ENCODE data around the gene PTCSC3.

Gene PTCSC3

GRCh38 chr14:36208690-36209278 lies 32.3 kb upstream of the PTCSC3 start:
- no peak for TF ChIP-seq CTCF (IDR thresholded peaks at IDR 0.05; ENCODE audit: insufficient read depth, low read depth, low read length, missing control alignments)
- no peak overlapping the region for H3K4me3 ChIP-seq (ENCODE audit: low read depth, low read length)
- DNase-seq (ENCODE audit: low read depth) = no peak

DNA sequence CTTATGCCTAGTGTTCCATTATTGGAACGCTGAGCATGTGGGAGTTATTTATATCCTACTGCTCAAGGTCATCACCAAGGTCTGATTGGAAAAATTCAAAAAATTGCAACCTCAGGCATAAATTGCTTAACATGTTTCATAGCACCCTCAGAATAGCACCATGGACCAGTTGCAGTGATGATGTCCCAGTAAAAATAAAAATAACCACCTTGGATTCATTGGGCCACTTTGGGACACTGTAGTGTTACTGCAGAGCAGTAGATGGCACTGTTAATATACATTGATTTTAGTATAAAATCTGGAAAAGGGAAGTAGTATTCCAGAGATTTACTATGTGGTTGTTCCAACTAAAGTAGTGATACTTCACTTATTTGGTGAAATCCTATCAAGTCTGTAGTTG lies 31.0 kb upstream of the PTCSC3 start:
- DNase-seq (ENCODE audit: low read depth) = no peak
- H3K4me3 ChIP-seq (ENCODE audit: low read depth, low read length) = no peak overlapping the region
- TF ChIP-seq CTCF (IDR thresholded peaks at IDR 0.05; ENCODE audit: insufficient read depth, low read depth, low read length, missing control alignments) = no peak

DNA sequence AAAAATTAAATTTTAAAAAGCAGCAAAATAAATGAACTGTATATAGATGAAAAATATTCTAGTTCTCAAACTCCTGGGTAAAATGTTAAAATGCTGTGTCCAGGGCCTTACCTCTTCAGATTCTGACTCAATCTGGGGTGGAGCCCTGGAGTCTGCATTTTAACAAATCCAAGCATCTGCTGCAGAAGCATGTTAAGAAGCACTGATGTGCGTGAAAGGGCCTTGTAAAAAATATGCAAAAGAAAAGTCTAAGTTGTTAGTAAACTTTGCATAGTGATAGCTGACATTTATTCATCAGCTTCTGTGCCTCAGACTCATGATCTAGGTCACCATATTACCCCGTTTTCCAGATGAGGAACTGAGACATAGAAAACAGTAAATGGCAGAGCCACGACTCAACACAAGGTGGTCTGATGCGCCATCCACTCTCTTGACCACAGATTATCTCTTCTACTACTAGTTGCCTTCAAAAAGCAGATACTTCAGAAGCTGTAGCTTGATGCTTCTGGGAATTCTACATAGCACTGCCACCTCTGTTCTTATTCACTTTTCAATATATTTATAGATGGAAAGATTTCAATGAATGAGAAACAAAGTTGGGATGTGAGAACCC lies 28.0 kb upstream of the PTCSC3 start:
- DNase-seq (ENCODE audit: low read depth) = peak; percentile 1
- TF ChIP-seq CTCF (IDR thresholded peaks at IDR 0.05; ENCODE audit: insufficient read depth, low read depth, low read length, missing control alignments) = no peak
- no peak overlapping the region for H3K4me3 ChIP-seq (ENCODE audit: low read depth, low read length)

GRCh38 chr14:36198378-36198777 lies 21.9 kb upstream of the PTCSC3 start:
- H3K4me3 ChIP-seq (ENCODE audit: low read depth, low read length) = no peak overlapping the region
- TF ChIP-seq CTCF (IDR thresholded peaks at IDR 0.05; ENCODE audit: insufficient read depth, low read depth, low read length, missing control alignments) = no peak
- no peak for DNase-seq (ENCODE audit: low read depth)

DNA sequence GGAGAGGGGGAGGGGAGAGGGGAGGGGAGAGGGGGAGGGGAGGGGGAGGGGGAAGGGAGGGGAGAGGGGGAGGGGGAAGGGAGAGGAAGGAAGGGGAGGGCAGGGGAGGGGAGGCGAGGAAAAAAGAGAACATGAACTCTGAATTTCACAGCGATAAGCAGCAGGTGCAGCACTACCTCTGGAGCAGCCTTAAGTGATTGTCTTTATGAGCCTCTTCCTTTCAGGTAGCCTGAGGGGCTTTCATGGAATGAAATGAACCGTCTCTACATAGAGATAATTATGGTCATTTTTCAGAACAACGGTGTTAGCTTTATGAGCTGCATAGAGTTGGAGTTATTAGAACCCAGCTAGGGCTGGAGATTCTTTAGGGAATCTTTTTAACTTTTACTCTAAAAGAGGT lies 18.1 kb upstream of the PTCSC3 start:
- no peak for TF ChIP-seq CTCF (IDR thresholded peaks at IDR 0.05; ENCODE audit: insufficient read depth, low read depth, low read length, missing control alignments)
- no peak for DNase-seq (ENCODE audit: low read depth)
- H3K4me3 ChIP-seq (ENCODE audit: low read depth, low read length) = no peak overlapping the region

DNA sequence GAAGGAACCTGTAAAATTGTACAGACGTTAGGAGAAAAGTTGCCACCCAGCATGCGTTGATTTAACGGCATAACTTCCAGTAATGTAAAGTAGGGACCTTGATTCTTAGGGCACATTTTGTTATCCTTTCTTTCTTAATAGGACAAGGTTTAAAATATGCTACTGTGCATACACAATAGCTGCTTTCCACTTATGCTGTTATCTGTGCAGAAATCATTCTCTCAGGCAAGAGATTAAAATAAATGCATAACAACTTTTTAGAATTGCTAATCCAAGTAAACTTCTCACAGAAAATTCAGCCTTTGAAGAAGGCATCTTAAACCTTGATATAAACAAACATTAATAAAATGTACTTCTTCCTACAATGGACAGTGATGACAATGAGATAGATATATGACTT lies 16.0 kb upstream of the PTCSC3 start:
- no peak overlapping the region for H3K4me3 ChIP-seq (ENCODE audit: low read depth, low read length)
- no peak for TF ChIP-seq CTCF (IDR thresholded peaks at IDR 0.05; ENCODE audit: insufficient read depth, low read depth, low read length, missing control alignments)
- DNase-seq (ENCODE audit: low read depth) = no peak

DNA sequence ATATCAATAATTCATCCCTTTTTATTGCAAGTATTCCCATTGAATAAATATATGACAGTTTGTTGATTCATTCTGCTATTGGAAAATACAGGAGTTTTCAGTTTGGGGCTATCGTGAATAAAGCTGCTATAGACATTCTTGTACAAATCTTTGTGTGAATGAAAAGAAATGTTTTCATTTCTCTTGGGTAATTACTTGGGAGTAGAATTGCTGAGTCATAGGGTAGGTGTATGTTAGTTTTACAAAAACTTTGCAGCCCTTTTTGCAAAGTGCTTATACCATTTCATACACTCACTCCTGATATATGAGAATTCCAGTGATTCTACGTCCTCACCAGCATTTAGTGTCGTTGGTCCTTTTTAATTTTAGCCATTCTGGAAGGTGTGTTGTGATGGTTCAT lies 6.9 kb upstream of the PTCSC3 start:
- TF ChIP-seq CTCF (IDR thresholded peaks at IDR 0.05; ENCODE audit: insufficient read depth, low read depth, low read length, missing control alignments) = no peak
- DNase-seq (ENCODE audit: low read depth) = no peak
- H3K4me3 ChIP-seq (ENCODE audit: low read depth, low read length) = no peak overlapping the region
